ENCODE results near the gene CTSC. TPM values are rescaled to one million over a fixed set of nuclear protein-coding genes. Genes with fewer than 3 reads are reported as not detected.

CTSC gene
- total RNA-seq, 1 experiment from 2014 or later: 119 TPM

DNA sequence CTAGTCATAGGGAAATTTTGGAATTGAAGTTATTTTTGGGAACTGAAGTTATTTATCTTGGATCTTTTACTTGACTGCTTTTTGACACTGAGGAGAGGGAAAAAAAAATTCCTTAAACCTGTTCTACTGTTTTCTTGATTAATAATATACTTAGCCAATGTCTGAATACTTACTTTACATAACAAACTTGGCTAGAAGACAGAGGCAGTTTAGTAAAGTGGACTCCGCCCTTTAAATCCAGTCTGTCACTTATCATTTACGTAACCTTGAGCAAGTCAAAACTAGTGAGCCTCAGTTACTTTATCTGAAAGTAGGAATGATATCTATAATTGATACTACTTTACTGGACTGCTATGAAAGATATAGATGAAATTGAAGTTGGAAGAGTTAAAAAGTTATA is 19.5 kb downstream of the CTSC start:
- no peak overlapping the region for H3K27ac ChIP-seq
- peaks cover 26% of the 10 kb centered on the region; the same call in 1 of the 2 replicates for H3K36me3 ChIP-seq (ENCODE audit: low read depth)
- TF ChIP-seq, protein P1, sequence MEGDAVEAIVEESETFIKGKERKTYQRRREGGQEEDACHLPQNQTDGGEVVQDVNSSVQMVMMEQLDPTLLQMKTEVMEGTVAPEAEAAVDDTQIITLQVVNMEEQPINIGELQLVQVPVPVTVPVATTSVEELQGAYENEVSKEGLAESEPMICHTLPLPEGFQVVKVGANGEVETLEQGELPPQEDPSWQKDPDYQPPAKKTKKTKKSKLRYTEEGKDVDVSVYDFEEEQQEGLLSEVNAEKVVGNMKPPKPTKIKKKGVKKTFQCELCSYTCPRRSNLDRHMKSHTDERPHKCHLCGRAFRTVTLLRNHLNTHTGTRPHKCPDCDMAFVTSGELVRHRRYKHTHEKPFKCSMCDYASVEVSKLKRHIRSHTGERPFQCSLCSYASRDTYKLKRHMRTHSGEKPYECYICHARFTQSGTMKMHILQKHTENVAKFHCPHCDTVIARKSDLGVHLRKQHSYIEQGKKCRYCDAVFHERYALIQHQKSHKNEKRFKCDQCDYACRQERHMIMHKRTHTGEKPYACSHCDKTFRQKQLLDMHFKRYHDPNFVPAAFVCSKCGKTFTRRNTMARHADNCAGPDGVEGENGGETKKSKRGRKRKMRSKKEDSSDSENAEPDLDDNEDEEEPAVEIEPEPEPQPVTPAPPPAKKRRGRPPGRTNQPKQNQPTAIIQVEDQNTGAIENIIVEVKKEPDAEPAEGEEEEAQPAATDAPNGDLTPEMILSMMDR (conservative IDR thresholded peaks at IDR 0.05): no peak
- TF ChIP-seq EZH2 (IDR thresholded peaks at IDR 0.05; ENCODE audit: low read depth): no peak
- H2AFZ ChIP-seq: no peak overlapping the region
- no TSS peak for BruUV-seq (replicated peaks)
- H3F3A ChIP-seq (ENCODE audit: insufficient read depth, low read depth): peaks cover 21% of the 10 kb centered on the region; the same call in 1 of the 2 replicates
- no peak for DNase-seq
- POLR2A ChIA-PET (ENCODE audit: unreplicated experiment): no interaction called here
- peaks cover 27% of the 10 kb centered on the region for H3K4me1 ChIP-seq (replicated peaks; ENCODE audit: insufficient read depth)
- no peak overlapping the region for H3K4me3 ChIP-seq
- intact Hi-C loops (cut with micrococcal nuclease; ENCODE audit: unreplicated experiment): no loop called here
- H3K9me3 ChIP-seq (ENCODE audit: insufficient read depth, low read depth): no peaks in the 10 kb centered on the region
- H4K20me1 ChIP-seq (ENCODE audit: insufficient read depth): no peaks in the 10 kb centered on the region
- H3K27me3 ChIP-seq (ENCODE audit: insufficient read depth, low read depth): no peaks in the 10 kb centered on the region
- no peaks in the 10 kb centered on the region; the same call in 1 of the 2 replicates for H3K9me2 ChIP-seq (ENCODE audit: insufficient read depth)
- CTCF ChIA-PET: no interaction called here
- H3K4me2 ChIP-seq: no peak overlapping the region
- H3K79me2 ChIP-seq (ENCODE audit: low read depth): 0 out of 2 replicates have a peak, but pooled peaks cover 3% of the 10 kb centered on the region

DNA sequence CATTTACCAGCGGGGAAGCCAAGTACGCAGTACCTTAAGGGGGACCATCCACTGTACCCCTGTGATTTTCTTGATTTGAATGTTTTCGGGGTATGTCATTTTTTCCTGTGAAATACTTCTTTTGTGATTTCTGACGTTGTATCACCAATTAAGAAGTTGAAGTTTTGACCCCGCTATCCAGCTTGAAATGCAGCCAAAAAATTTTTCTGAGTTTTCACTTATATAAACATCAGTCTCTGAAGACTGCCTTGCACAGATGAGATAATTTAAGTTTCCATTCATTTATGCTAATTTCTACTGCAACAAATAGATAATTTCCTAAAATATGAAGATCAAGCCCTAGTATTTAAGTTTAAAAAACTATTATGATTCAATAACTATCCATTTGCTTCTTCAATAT is 20.0 kb downstream of the CTSC start:
- no peaks in the 10 kb centered on the region for H4K20me1 ChIP-seq (ENCODE audit: insufficient read depth)
- ChIA-PET POLR2A (ENCODE audit: unreplicated experiment) (no interaction called here), CTCF (no interaction called here)
- no peaks in the 10 kb centered on the region; the same call in 1 of the 2 replicates for H3K9me2 ChIP-seq (ENCODE audit: insufficient read depth)
- no peak overlapping the region for H3K4me2 ChIP-seq
- intact Hi-C loops (cut with micrococcal nuclease; ENCODE audit: unreplicated experiment): no loop called here
- no peak for DNase-seq
- no TSS peak for BruUV-seq (replicated peaks)
- peaks cover 26% of the 10 kb centered on the region; the same call in 1 of the 2 replicates for H3K36me3 ChIP-seq (ENCODE audit: low read depth)
- H3K27me3 ChIP-seq (ENCODE audit: insufficient read depth, low read depth): no peaks in the 10 kb centered on the region
- no peak overlapping the region for H2AFZ ChIP-seq
- H3K4me3 ChIP-seq: no peak overlapping the region
- H3K27ac ChIP-seq: no peak overlapping the region
- H3K79me2 ChIP-seq (ENCODE audit: low read depth): 0 out of 2 replicates have a peak, but pooled peaks cover 3% of the 10 kb centered on the region
- peaks cover 21% of the 10 kb centered on the region; the same call in 1 of the 2 replicates for H3F3A ChIP-seq (ENCODE audit: insufficient read depth, low read depth)
- H3K9me3 ChIP-seq (ENCODE audit: insufficient read depth, low read depth): no peaks in the 10 kb centered on the region
- H3K4me1 ChIP-seq (replicated peaks; ENCODE audit: insufficient read depth): peaks cover 27% of the 10 kb centered on the region
- no peak for TF ChIP-seq EZH2 (IDR thresholded peaks at IDR 0.05; ENCODE audit: low read depth)
- TF ChIP-seq, protein P1 (conservative IDR thresholded peaks at IDR 0.05): no peak

DNA sequence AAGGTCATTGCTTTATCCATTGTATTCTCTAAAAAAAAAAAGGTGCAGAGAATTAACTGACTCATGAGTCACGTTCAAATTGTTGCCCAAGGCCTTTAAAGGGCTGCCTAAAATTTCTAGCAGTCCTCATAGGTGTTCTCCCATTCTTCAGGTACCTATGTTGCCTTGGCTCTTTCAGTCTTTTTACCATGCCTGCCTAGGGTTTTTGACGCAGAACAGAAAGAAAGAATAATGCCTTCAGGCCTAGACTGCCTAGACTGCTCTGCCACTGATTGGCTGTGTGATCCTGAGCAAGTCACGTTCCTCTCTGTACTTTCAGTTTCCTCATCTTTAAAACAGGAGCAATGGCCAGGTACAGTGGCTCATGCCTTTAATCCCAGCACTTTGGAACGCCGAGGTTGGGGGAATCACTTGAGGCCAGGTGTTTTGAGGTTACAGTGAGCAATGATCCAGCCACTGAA is 21.5 kb downstream of the CTSC start:
- peaks cover 27% of the 10 kb centered on the region for H3K4me1 ChIP-seq (replicated peaks; ENCODE audit: insufficient read depth)
- H3K27me3 ChIP-seq (ENCODE audit: insufficient read depth, low read depth): no peaks in the 10 kb centered on the region
- H3K4me3 ChIP-seq: no peak overlapping the region
- ChIA-PET CTCF (no interaction called here), POLR2A (ENCODE audit: unreplicated experiment) (no interaction called here)
- DNase-seq: peak in 1 of 2 experiments; percentile 74
- H2AFZ ChIP-seq: no peak overlapping the region
- TF ChIP-seq EZH2 (IDR thresholded peaks at IDR 0.05; ENCODE audit: low read depth): no peak
- TF ChIP-seq, protein P1 (conservative IDR thresholded peaks at IDR 0.05): no peak
- no peaks in the 10 kb centered on the region; the same call in 1 of the 2 replicates for H3K9me2 ChIP-seq (ENCODE audit: insufficient read depth)
- peak overlapping the region; percentile 48 for H3K4me2 ChIP-seq
- BruUV-seq (replicated peaks): no TSS peak
- H3K36me3 ChIP-seq (ENCODE audit: low read depth): peaks cover 27% of the 10 kb centered on the region; the same call in 1 of the 2 replicates
- H3K79me2 ChIP-seq (ENCODE audit: low read depth): no peaks in the 10 kb centered on the region
- intact Hi-C loops (cut with micrococcal nuclease; ENCODE audit: unreplicated experiment): no loop called here
- H3K27ac ChIP-seq: peak overlapping the region; percentile 44
- no peaks in the 10 kb centered on the region for H4K20me1 ChIP-seq (ENCODE audit: insufficient read depth)
- peaks cover 21% of the 10 kb centered on the region; the same call in 1 of the 2 replicates for H3F3A ChIP-seq (ENCODE audit: insufficient read depth, low read depth)
- H3K9me3 ChIP-seq (ENCODE audit: insufficient read depth, low read depth): no peaks in the 10 kb centered on the region

Measured in PC-9 (cell line).